ENCODE results near the gene CKMT1A.

The CKMT1A gene

GRCh38 chr15:43748376-43748775 is 54.7 kb downstream of the CKMT1A start:
- peak; percentile 58 for DNase-seq (ENCODE audit: low spot score)

All from NAMALWA (cell line).